ENCODE results near the gene KRT84. TPM values are rescaled to one million over a fixed set of nuclear protein-coding genes. Genes with fewer than 3 reads are reported as not detected.

The KRT84 gene
- total RNA-seq, 1 experiment from 2014 or later: not detected

DNA sequence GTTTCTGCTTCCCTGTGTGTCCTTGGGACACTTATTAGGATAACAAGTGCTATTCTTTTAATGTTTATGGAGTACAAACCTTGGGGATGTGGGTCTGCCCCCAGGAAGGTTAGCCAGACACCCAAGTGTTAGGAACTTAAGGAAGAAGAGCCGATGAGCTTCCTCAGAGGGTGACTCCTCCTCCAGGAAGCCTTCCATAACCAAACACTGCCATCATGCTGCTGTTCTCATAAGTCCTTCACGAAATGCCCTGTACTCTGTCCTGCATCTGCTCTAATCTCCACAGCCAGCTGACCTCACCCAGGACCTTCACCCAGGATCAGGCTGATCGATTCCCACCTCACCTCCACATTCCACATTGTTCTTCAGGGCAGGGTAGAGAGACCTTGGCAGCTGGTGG, 16.9 kb downstream of the KRT84 start:
- Mint-ChIP-seq H3K27me3 (ENCODE audit: unreplicated experiment) (no peaks in the 10 kb centered on the region), H3K4me1 (ENCODE audit: low read depth, unreplicated experiment) (peaks cover 14% of the 10 kb centered on the region), H3K9me3 (ENCODE audit: low read depth, unreplicated experiment) (no peaks in the 10 kb centered on the region), H3K4me3 (ENCODE audit: low read depth, unreplicated experiment) (no peak overlapping the region), H3K36me3 (ENCODE audit: insufficient read depth, unreplicated experiment) (no peaks in the 10 kb centered on the region), H3K27ac (ENCODE audit: unreplicated experiment) (no peak overlapping the region)
- TF ChIP-seq, protein P1, sequence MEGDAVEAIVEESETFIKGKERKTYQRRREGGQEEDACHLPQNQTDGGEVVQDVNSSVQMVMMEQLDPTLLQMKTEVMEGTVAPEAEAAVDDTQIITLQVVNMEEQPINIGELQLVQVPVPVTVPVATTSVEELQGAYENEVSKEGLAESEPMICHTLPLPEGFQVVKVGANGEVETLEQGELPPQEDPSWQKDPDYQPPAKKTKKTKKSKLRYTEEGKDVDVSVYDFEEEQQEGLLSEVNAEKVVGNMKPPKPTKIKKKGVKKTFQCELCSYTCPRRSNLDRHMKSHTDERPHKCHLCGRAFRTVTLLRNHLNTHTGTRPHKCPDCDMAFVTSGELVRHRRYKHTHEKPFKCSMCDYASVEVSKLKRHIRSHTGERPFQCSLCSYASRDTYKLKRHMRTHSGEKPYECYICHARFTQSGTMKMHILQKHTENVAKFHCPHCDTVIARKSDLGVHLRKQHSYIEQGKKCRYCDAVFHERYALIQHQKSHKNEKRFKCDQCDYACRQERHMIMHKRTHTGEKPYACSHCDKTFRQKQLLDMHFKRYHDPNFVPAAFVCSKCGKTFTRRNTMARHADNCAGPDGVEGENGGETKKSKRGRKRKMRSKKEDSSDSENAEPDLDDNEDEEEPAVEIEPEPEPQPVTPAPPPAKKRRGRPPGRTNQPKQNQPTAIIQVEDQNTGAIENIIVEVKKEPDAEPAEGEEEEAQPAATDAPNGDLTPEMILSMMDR (IDR thresholded peaks at IDR 0.05; ENCODE audit: unreplicated experiment): no peak
- intact Hi-C loops (cut with micrococcal nuclease; ENCODE audit: unreplicated experiment): no loop called here
- CTCF ChIA-PET: no interaction called here
- no peak for DNase-seq
- no TSS peak for BruUV-seq (replicated peaks)

DNA sequence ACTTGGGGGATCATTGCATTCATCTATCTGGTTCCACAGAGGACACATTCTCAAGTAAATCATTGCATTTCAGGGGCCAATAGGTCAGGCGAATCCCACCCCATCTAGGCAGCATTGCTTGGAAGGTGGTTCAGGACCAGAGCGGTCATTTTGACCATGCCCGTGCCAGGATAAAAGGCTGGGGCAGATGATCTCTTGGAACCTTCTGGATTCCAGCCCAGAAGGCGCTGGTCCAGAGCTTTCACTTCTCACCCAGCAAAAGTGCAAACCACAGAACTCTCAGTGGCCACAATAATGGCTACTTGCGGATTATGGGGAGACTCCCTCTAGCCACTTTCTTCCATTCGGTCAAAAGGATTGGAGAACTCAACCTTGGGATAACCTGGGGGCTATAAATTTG, 17.6 kb downstream of the KRT84 start:
- Mint-ChIP-seq H3K4me3 (ENCODE audit: low read depth, unreplicated experiment) (no peak overlapping the region), H3K27ac (ENCODE audit: unreplicated experiment) (no peak overlapping the region), H3K4me1 (ENCODE audit: low read depth, unreplicated experiment) (peaks cover 14% of the 10 kb centered on the region), H3K9me3 (ENCODE audit: low read depth, unreplicated experiment) (no peaks in the 10 kb centered on the region), H3K36me3 (ENCODE audit: insufficient read depth, unreplicated experiment) (no peaks in the 10 kb centered on the region), H3K27me3 (ENCODE audit: unreplicated experiment) (no peaks in the 10 kb centered on the region)
- intact Hi-C loops (cut with micrococcal nuclease; ENCODE audit: unreplicated experiment): no loop called here
- CTCF ChIA-PET: interaction anchor here (0.6 kb wide), 1 partner anchor 12 kb away, joined by 3 read pairs; no protein-coding TSS in a partner anchor
- TF ChIP-seq, protein P1 (IDR thresholded peaks at IDR 0.05; ENCODE audit: unreplicated experiment): no peak
- no TSS peak for BruUV-seq (replicated peaks)
- DNase-seq: no peak

DNA sequence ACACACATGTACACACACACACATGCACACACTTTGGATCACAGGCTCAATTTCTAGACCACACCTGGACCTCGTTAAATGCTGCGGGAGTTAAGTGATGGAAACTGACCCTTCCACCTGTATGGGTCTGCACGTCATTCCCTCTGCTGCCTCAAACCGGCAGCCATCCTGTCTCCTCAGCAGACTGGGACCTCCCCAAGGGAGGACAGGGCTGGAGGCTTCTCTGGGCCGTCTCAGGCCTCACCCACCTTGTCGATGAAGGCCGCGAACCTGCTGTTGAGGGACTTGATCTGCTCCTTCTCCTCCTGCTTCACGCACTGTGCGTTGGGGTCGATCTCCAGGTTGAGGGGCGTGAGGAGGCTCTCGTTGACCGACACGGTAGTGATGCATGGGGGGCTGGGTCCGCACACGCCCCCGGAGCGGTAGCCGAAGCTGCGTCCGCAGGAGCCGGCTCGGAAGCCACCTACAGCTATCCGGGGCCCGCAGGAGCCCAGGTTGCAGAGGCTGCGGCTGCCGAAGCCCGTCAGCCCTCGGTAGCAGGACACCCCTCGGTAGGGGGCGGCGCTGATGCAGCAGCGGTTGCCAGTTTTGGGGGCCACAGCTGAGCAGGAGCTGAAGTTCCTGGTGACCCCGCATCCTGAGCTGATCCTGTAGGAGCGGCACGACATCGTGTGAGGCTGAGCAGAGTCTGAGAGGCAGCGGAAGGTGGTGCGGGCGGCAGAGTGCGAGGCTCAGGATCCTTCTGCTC, 18.5 kb downstream of the KRT84 start, which contains the start of gene KRT85:
TSS of gene KRT85 (minus strand) at position 744 of the 748 bp plus-strand sequence. CDS start at position 668, 76 bp downstream.
- H3K36me3 Mint-ChIP-seq (ENCODE audit: insufficient read depth, unreplicated experiment): no peaks in the 10 kb centered on the region
- H3K9me3 Mint-ChIP-seq (ENCODE audit: low read depth, unreplicated experiment): no peaks in the 10 kb centered on the region
- no peak within 1 kb of the TSS for H3K27ac Mint-ChIP-seq (ENCODE audit: unreplicated experiment)
- H3K4me1 Mint-ChIP-seq (ENCODE audit: low read depth, unreplicated experiment): peaks cover 14% of the 10 kb centered on the region
- no TSS peak for BruUV-seq (replicated peaks)
- CTCF ChIA-PET: no interaction called here
- no peaks in the 10 kb centered on the region for H3K27me3 Mint-ChIP-seq (ENCODE audit: unreplicated experiment)
- intact Hi-C loops (cut with micrococcal nuclease; ENCODE audit: unreplicated experiment): no loop called here
- TF ChIP-seq, protein P1 (IDR thresholded peaks at IDR 0.05; ENCODE audit: unreplicated experiment): no peak
- no peak for DNase-seq
- H3K4me3 Mint-ChIP-seq (ENCODE audit: low read depth, unreplicated experiment): no peak within 1 kb of the TSS

DNA sequence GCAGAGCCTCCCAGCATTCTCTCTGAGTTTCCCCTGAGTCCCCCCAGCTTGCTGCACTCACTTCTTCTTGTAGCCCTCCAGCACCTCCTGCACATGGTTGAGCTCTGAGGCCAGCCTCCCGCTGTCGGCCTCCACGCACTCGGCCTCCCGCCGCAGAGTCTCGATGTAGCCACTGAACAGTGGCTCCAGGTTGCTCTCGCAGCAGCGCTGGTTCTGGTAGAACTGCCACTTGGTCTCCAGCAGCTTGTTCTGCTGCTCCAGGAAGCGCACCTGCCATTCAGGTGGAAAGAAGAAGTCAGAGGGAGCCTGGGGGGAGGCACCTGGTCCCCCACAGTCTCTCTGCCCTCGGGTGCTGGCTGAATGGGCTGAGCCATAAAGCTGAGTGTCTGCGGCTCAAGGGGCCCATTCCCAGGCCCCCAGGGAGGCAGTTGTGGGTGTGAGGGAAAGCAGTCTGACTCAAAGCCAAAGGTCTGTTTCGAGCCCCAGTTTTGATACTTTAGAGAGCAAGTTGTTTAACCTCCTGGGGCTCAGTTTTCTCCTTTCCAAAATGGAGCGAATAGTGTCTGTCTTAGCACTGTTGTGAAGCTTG, 20.5 kb downstream of the KRT84 start:
- CTCF ChIA-PET: interaction anchor here (0.8 kb wide), 1 partner anchor 37 kb away, joined by 3 read pairs; no protein-coding TSS in a partner anchor
- Mint-ChIP-seq H3K27me3 (ENCODE audit: unreplicated experiment) (no peaks in the 10 kb centered on the region), H3K4me3 (ENCODE audit: low read depth, unreplicated experiment) (no peak overlapping the region), H3K9me3 (ENCODE audit: low read depth, unreplicated experiment) (no peaks in the 10 kb centered on the region), H3K27ac (ENCODE audit: unreplicated experiment) (no peak overlapping the region), H3K4me1 (ENCODE audit: low read depth, unreplicated experiment) (peaks cover under 1% of the 10 kb centered on the region), H3K36me3 (ENCODE audit: insufficient read depth, unreplicated experiment) (no peaks in the 10 kb centered on the region)
- BruUV-seq (replicated peaks): no TSS peak
- intact Hi-C loops (cut with micrococcal nuclease; ENCODE audit: unreplicated experiment): no loop called here
- DNase-seq: no peak
- TF ChIP-seq, protein P1 (IDR thresholded peaks at IDR 0.05; ENCODE audit: unreplicated experiment): no peak
